HEK293 (cell line): Measurements from ENCODE around the gene NCMAP.

ENCODE experiments used
- CTCF ChIA-PET: fragments of 350-600 bp; formaldehyde crosslinking; extraction: SDS; loops from one replicate; lab custom pipeline; 2021; ENCODE audit warnings: antibody characterized with exemption; lab: Yijun Ruan, JAX
- POLR2A ChIA-PET: fragments of 300-600 bp; formaldehyde crosslinking; extraction: SDS; loops from one replicate; lab custom pipeline; 2020; ENCODE audit warnings: antibody characterized with exemption, inconsistent platforms; lab: Yijun Ruan, JAX
- H3K27ac ChIP-seq: fragments of 200-500 bp; sonication (Bioruptor generic); 2 replicates; pipeline ENCODE4 v1.5.1; 2014; ENCODE audit warnings: low read depth, low read length, control low read depth, inconsistent platforms; ENCODE audit errors: extremely low read depth
- H3K36me3 ChIP-seq, 2 experiments: fragments of 200-500 bp in 1 of 2; sonication (Bioruptor generic) in 1 of 2; 1 replicate in 1 of 2; 2 replicates in 1 of 2; pipeline ENCODE4 v1.5.1; 2014 to 2017; ENCODE audit warnings: inconsistent platforms in 2 of 2, low read length in 2 of 2; ENCODE audit not compliant: control insufficient read depth in 2 of 2, insufficient read depth in 1 of 2
- H3K4me1 ChIP-seq: fragments of 200-500 bp; sonication (Bioruptor generic); 2 replicates; pipeline ENCODE4 v1.5.1; 2014; ENCODE audit warnings: mild to moderate bottlenecking, low read length, inconsistent platforms; ENCODE audit not compliant: control insufficient read depth, insufficient read depth
- H3K4me3 ChIP-seq: 2 replicates; pipeline ENCODE4 v1.5.1; 2011; ENCODE audit warnings: low read depth, mild to moderate bottlenecking, control low read depth, low read length, moderate library complexity
- H3K9me3 ChIP-seq: fragments of 200-500 bp; sonication (Bioruptor generic); 2 replicates; pipeline ENCODE4 v1.5.1; 2014; ENCODE audit warnings: low read depth, low read length, inconsistent platforms; ENCODE audit not compliant: control insufficient read depth, insufficient read depth
- GFI1B ChIP-seq: fragments of 450-650 bp; formaldehyde crosslinking; IDR thresholded peaks from 2 replicates; pipeline ENCODE4 v1.5.1; 2016; ENCODE audit warnings: missing biosample characterization, missing genetic modification characterization
- GLI4 ChIP-seq: fragments of 450-650 bp; formaldehyde crosslinking; IDR thresholded peaks from 2 replicates; pipeline ENCODE4 v1.5.1; 2016; ENCODE audit warnings: missing biosample characterization, missing genetic modification characterization
- GLIS1 ChIP-seq: fragments of 450-650 bp; formaldehyde crosslinking; IDR thresholded peaks from 2 replicates; pipeline ENCODE4 v1.5.1; 2016; ENCODE audit warnings: missing biosample characterization, missing genetic modification characterization
- HOXC10 ChIP-seq: sonication (generic); formaldehyde crosslinking; IDR thresholded peaks from 2 replicates; pipeline ENCODE4 v1.8.1; 2023; ENCODE audit warnings: mild to moderate bottlenecking, missing genetic modification reagents
- SALL2 ChIP-seq: fragments of 450-650 bp; formaldehyde crosslinking; IDR thresholded peaks from 2 replicates; pipeline ENCODE4 v1.5.0; 2017; ENCODE audit warnings: missing biosample characterization, mild to moderate bottlenecking, missing genetic modification characterization, borderline replicate concordance
- SCRT1 ChIP-seq: fragments of 450-650 bp; formaldehyde crosslinking; IDR thresholded peaks from 2 replicates; pipeline ENCODE4 v1.5.1; 2016; ENCODE audit warnings: missing biosample characterization, missing genetic modification characterization, borderline replicate concordance
- SP7 ChIP-seq: fragments of 450-650 bp; formaldehyde crosslinking; IDR thresholded peaks from 2 replicates; pipeline ENCODE4 v1.5.1; 2016; ENCODE audit warnings: missing biosample characterization, missing genetic modification characterization
- WT1 ChIP-seq: fragments of 450-650 bp; formaldehyde crosslinking; IDR thresholded peaks from 2 replicates; pipeline ENCODE4 v1.5.1; 2016; ENCODE audit warnings: missing biosample characterization, missing genetic modification characterization
- ZBTB17 ChIP-seq: fragments of 450-650 bp; formaldehyde crosslinking; IDR thresholded peaks from 2 replicates; pipeline ENCODE4 v1.5.1; 2016; ENCODE audit warnings: missing biosample characterization, missing genetic modification characterization
- ZBTB20 ChIP-seq: fragments of 450-650 bp; formaldehyde crosslinking; IDR thresholded peaks from 2 replicates; pipeline ENCODE4 v1.5.1; 2016; ENCODE audit warnings: missing biosample characterization, missing genetic modification characterization
- ZBTB26 ChIP-seq: fragments of 450-650 bp; formaldehyde crosslinking; optimal IDR thresholded peaks from 2 replicates; pipeline ENCODE3; 2016; ENCODE audit warnings: missing biosample characterization, mild to moderate bottlenecking, missing genetic modification characterization
- ZEB2 ChIP-seq: fragments of 450-650 bp; formaldehyde crosslinking; IDR thresholded peaks from 2 replicates; pipeline ENCODE4 v1.5.1; 2016; ENCODE audit warnings: missing biosample characterization, missing genetic modification characterization
- ZFP69B ChIP-seq: fragments of 450-650 bp; formaldehyde crosslinking; IDR thresholded peaks from 2 replicates; pipeline ENCODE4 v1.5.1; 2016; ENCODE audit warnings: missing biosample characterization, missing genetic modification characterization
- ZIC2 ChIP-seq: fragments of 450-650 bp; formaldehyde crosslinking; IDR thresholded peaks from 2 replicates; pipeline ENCODE4 v1.5.1; 2016; ENCODE audit warnings: missing biosample characterization, missing genetic modification characterization
- ZNF112 ChIP-seq: fragments of 450-650 bp; formaldehyde crosslinking; IDR thresholded peaks from 2 replicates; pipeline ENCODE4 v1.5.0; 2017; ENCODE audit warnings: missing biosample characterization, missing genetic modification characterization
- ZNF140 ChIP-seq: fragments of 450-650 bp; formaldehyde crosslinking; IDR thresholded peaks from 2 replicates; pipeline ENCODE4 v1.5.1; 2016; ENCODE audit warnings: missing biosample characterization, missing genetic modification characterization
- ZNF169 ChIP-seq: fragments of 450-650 bp; formaldehyde crosslinking; IDR thresholded peaks from 2 replicates; pipeline ENCODE4 v1.5.1; 2016; ENCODE audit warnings: missing biosample characterization, missing genetic modification characterization
- ZNF24 ChIP-seq: fragments of 450-650 bp; formaldehyde crosslinking; IDR thresholded peaks from 2 replicates; pipeline ENCODE4 v1.5.1; 2016; ENCODE audit warnings: missing biosample characterization, missing genetic modification characterization
- ZNF26 ChIP-seq: fragments of 450-650 bp; formaldehyde crosslinking; IDR thresholded peaks from 2 replicates; pipeline ENCODE4 v1.5.1; 2016; ENCODE audit warnings: missing biosample characterization, missing genetic modification characterization
- ZNF423 ChIP-seq: fragments of 450-650 bp; formaldehyde crosslinking; IDR thresholded peaks from 2 replicates; pipeline ENCODE4 v1.5.1; 2016; ENCODE audit warnings: missing biosample characterization, missing genetic modification characterization
- ZNF529 ChIP-seq: fragments of 450-650 bp; formaldehyde crosslinking; IDR thresholded peaks from 2 replicates; pipeline ENCODE4 v1.5.1; 2017; ENCODE audit warnings: missing genetic modification characterization, missing biosample characterization; ENCODE audit not compliant: insufficient replicate concordance
- ZNF548 ChIP-seq: fragments of 450-650 bp; formaldehyde crosslinking; IDR thresholded peaks from 2 replicates; pipeline ENCODE4 v1.5.1; 2016; ENCODE audit warnings: missing biosample characterization, missing genetic modification characterization
- ZNF768 ChIP-seq: fragments of 450-650 bp; formaldehyde crosslinking; IDR thresholded peaks from 2 replicates; pipeline ENCODE4 v1.5.1; 2018; ENCODE audit warnings: missing biosample characterization, mild to moderate bottlenecking, missing genetic modification characterization
- ZNF777 ChIP-seq: fragments of 450-650 bp; formaldehyde crosslinking; IDR thresholded peaks from 2 replicates; pipeline ENCODE4 v1.5.1; 2017; ENCODE audit warnings: missing biosample characterization, missing genetic modification characterization, borderline replicate concordance
- ZNF843 ChIP-seq: fragments of 450-650 bp; formaldehyde crosslinking; IDR thresholded peaks from 2 replicates; pipeline ENCODE4 v1.5.1; 2016; ENCODE audit warnings: missing biosample characterization, missing genetic modification characterization
- ZSCAN18 ChIP-seq: fragments of 450-650 bp; formaldehyde crosslinking; IDR thresholded peaks from 2 replicates; pipeline ENCODE4 v1.5.1; 2016; ENCODE audit warnings: missing biosample characterization, missing genetic modification characterization
- TF ChIP-seq, protein P1 (sequence below): IDR thresholded peaks from 2 replicates; pipeline ENCODE4 v1.6.1; 2011; ENCODE audit warnings: mild to moderate bottlenecking, low read depth, low read length, borderline replicate concordance

The NCMAP gene

GRCh38 chr1:24526045-24526444 lies 29.8 kb upstream of the NCMAP start (continued):
- TF ChIP-seq GLI4 = no peak

- ChIA-PET CTCF (interaction anchor here (0.8 to 2.5 kb wide), 14 partner anchors 9 to 328 kb away, joined by 3 to 14 read pairs (median 6); partner anchors contain the start of gene NIPAL3), POLR2A (no interaction called here)
- no peaks in the 10 kb centered on the region for H3K9me3 ChIP-seq
- no peak overlapping the region for H3K4me3 ChIP-seq
- no peaks in the 10 kb centered on the region for H3K4me1 ChIP-seq
- TF ChIP-seq ZFP69B (tag by site-specific recombination) (no peak), ZNF529 (tag by site-specific recombination) (no peak), ZNF112 (tag by site-specific recombination) (no peak), ZNF169 (tag by site-specific recombination) (no peak), ZNF24 (tag by site-specific recombination) (no peak), ZNF777 (tag by site-specific recombination) (no peak), SALL2 (no peak), GLIS1 (no peak), ZNF423 (no peak), ZIC2 (no peak), WT1 (tag by site-specific recombination) (no peak)
- H3K36me3 ChIP-seq = peaks cover 0 to 3% of the 10 kb centered on the region in 2 experiments; a peak in 2 of 3 replicates
- H3K27ac ChIP-seq = no peak overlapping the region
These were observed 28.8 kb upstream of the NCMAP start for GRCh38 chr1:24526940-24527542.

GRCh38 chr1:24528744-24529143 lies 27.1 kb upstream of the NCMAP start:
- Histone ChIP-seq H3K4me1 (no peaks in the 10 kb centered on the region), H3K4me3 (no peak overlapping the region), H3K9me3 (no peaks in the 10 kb centered on the region), H3K36me3 (peaks cover 0 to 3% of the 10 kb centered on the region in 2 experiments; a peak in 2 of 3 replicates), H3K27ac (no peak overlapping the region)
- POLR2A ChIA-PET = interaction anchor here (0.7 kb wide), 1 partner anchor 635 kb away, joined by 5 read pairs; no protein-coding TSS in a partner anchor
- CTCF ChIA-PET = interaction anchor here (0.6 to 2.1 kb wide), 6 partner anchors 11 to 601 kb away, joined by 3 to 8 read pairs (median 4); partner anchors contain the start of gene NIPAL3
- TF ChIP-seq ZNF140 (tag by site-specific recombination) (no peak), ZEB2 (no peak), ZNF548 (tag by site-specific recombination) (no peak), ZBTB20 (no peak), GFI1B (tag by site-specific recombination) (no peak), ZNF24 (tag by site-specific recombination) (no peak), SCRT1 (tag by site-specific recombination) (no peak), ZBTB17 (tag by site-specific recombination) (no peak), ZNF112 (tag by site-specific recombination) (no peak), SP7 (tag by site-specific recombination) (no peak), ZSCAN18 (no peak), ZNF26 (tag by site-specific recombination) (no peak), ZNF768 (tag by site-specific recombination) (no peak), ZIC2 (no peak), ZNF843 (tag by site-specific recombination) (no peak), HOXC10 (CRISPR knock-in tag) (no peak), ZBTB26 (tag by site-specific recombination) (no peak)
- TF ChIP-seq, protein P1, sequence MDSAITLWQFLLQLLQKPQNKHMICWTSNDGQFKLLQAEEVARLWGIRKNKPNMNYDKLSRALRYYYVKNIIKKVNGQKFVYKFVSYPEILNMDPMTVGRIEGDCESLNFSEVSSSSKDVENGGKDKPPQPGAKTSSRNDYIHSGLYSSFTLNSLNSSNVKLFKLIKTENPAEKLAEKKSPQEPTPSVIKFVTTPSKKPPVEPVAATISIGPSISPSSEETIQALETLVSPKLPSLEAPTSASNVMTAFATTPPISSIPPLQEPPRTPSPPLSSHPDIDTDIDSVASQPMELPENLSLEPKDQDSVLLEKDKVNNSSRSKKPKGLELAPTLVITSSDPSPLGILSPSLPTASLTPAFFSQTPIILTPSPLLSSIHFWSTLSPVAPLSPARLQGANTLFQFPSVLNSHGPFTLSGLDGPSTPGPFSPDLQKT = no peak
